Activated T-cell treated with anti-CD3 and anti-CD28 coated beads, Interleukin-2, amount 50 U/mL, for 4 hours (primary cell): ENCODE measurements around the gene THAP8. TPM values are rescaled to one million over a fixed set of nuclear protein-coding genes. Genes with fewer than 3 reads are reported as not detected.

Experiments
- ATAC-seq, 2 donors: fragments of 200-7000 bp; cut with Tn5 transposase; one replicate each; pipeline ENCODE4 v1.10.0; 2021
- DNase-seq: peaks from one replicate; pipeline ENCODE4 v3.0.0-alpha.2; 2020
- H3K27me3 Mint-ChIP-seq: one replicate; pipeline ENCODE4 v1.8.0; 2021; ENCODE audit warnings: low read depth, mixed read lengths
- H3K36me3 Mint-ChIP-seq: one replicate; pipeline ENCODE4 v1.8.0; 2022; ENCODE audit warnings: mixed read lengths; ENCODE audit not compliant: insufficient read depth
- H3K4me1 Mint-ChIP-seq: one replicate; pipeline ENCODE4 v1.8.0; 2021; ENCODE audit warnings: low read depth, mixed read lengths
- H3K4me3 Mint-ChIP-seq: one replicate; pipeline ENCODE4 v1.8.0; 2021; ENCODE audit warnings: mild to moderate bottlenecking, moderate library complexity, mixed read lengths
- H3K9me3 Mint-ChIP-seq: one replicate; pipeline ENCODE4 v1.8.0; 2021; ENCODE audit warnings: mixed read lengths
- total RNA-seq, 3 donors: library from RNA; stranded (reverse); gene quantifications; one replicate each; pipeline ENCODE4 v1.2.1, GENCODE V29; 2021

THAP8 gene
- total RNA-seq, 3 donors from 2014 or later = 0.76 to 1.2 (median 0.90) TPM

DNA sequence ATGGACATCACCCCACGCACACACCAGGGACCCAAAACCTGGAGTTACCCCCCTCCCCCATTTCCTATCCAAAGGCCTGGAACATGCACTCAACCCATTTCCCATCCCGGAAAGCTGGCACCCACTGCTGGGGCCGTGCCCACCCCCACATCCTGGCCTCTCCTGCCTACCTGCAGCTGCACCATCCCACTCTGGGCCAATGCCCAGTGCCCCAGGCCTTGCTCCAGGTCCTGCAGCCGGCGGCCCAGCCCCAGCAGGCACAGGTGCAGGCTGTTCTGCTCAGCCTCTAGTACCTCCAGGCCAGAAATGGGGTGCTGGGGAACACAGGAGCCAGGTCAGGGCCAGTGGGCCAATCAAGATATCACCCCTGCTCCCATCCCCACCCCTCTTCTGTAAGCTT is 47.1 kb downstream of the THAP8 start:
- H3K4me3 Mint-ChIP-seq = no peak overlapping the region
- ATAC-seq (no peak), DNase-seq (no peak)
- no peaks in the 10 kb centered on the region for H3K36me3 Mint-ChIP-seq
- no peaks in the 10 kb centered on the region for H3K27me3 Mint-ChIP-seq
- no peaks in the 10 kb centered on the region for H3K9me3 Mint-ChIP-seq
- H3K4me1 Mint-ChIP-seq = peaks cover 12% of the 10 kb centered on the region

DNA sequence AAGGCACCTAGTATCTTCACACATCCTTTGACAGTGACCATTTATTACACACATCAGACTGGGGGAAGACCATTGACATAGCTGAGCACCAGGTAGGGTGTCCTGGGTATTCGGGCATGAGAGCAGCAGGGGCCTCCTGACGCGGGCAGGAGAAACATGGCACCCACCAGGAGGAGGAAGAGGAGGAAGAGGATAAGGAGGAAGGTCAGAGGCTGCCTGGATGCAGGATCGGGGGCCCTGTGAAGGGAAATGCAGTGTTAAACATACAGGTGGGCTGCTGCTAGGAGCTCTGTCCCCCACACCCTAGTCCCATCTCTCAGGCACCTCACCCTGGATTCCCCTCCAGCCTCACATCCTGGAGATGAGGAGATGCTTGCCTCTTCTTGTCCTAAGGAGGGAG is 50.8 kb downstream of the THAP8 start:
- ATAC-seq (no peak), DNase-seq (no peak)
- Mint-ChIP-seq H3K9me3 (no peaks in the 10 kb centered on the region), H3K4me3 (no peak overlapping the region), H3K27me3 (no peaks in the 10 kb centered on the region), H3K4me1 (peaks cover 9% of the 10 kb centered on the region), H3K36me3 (peaks cover 3% of the 10 kb centered on the region)

DNA sequence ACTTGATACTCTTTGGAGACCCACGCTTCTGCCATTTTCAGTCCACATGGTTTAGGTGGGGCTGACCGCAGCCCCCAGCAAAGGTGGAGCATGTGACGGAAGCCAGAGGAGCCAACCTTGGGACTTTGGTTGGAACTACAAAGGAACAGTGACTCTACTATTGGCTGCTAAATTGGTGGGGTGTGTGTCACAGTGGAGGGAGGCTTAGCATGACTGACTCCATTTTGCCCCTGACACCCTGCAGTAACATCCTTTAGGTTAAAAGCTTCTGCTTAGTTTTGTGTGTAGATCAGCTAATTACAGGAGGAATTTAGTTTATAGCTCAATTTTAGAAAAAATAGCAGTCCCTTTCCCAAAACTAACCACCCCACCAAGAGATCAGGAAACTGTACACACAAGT is 52.5 kb downstream of the THAP8 start:
- Mint-ChIP-seq H3K4me3 (no peak overlapping the region), H3K36me3 (peaks cover 9% of the 10 kb centered on the region), H3K27me3 (no peaks in the 10 kb centered on the region), H3K4me1 (peaks cover 20% of the 10 kb centered on the region), H3K9me3 (no peaks in the 10 kb centered on the region)
- DNase-seq (no peak), ATAC-seq (no peak)

DNA sequence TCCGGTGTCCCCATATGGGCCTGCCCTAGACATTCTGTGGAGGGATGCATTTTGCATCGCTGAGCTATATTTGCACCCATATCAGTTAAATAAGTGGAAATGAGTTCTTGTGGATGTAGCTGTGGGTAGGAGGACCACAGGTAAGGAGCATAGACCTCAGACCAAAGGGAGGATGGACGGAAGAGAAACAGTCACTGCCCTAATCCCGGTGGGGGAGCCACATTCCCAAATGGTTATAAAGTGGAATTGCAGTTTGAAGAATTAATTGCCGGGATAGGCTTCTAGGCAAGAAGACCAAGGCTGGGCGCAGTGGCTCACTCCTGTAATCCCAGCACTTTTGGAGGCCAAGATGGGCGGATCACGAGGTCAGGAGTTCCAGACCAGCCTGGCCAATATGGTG is 57.3 kb downstream of the THAP8 start:
- H3K4me3 Mint-ChIP-seq = peak overlapping the region; percentile 93
- peaks cover 37% of the 10 kb centered on the region for H3K4me1 Mint-ChIP-seq
- H3K27me3 Mint-ChIP-seq = no peaks in the 10 kb centered on the region
- DNase-seq (no peak), ATAC-seq (no peak)
- peaks cover 11% of the 10 kb centered on the region for H3K36me3 Mint-ChIP-seq
- no peaks in the 10 kb centered on the region for H3K9me3 Mint-ChIP-seq

DNA sequence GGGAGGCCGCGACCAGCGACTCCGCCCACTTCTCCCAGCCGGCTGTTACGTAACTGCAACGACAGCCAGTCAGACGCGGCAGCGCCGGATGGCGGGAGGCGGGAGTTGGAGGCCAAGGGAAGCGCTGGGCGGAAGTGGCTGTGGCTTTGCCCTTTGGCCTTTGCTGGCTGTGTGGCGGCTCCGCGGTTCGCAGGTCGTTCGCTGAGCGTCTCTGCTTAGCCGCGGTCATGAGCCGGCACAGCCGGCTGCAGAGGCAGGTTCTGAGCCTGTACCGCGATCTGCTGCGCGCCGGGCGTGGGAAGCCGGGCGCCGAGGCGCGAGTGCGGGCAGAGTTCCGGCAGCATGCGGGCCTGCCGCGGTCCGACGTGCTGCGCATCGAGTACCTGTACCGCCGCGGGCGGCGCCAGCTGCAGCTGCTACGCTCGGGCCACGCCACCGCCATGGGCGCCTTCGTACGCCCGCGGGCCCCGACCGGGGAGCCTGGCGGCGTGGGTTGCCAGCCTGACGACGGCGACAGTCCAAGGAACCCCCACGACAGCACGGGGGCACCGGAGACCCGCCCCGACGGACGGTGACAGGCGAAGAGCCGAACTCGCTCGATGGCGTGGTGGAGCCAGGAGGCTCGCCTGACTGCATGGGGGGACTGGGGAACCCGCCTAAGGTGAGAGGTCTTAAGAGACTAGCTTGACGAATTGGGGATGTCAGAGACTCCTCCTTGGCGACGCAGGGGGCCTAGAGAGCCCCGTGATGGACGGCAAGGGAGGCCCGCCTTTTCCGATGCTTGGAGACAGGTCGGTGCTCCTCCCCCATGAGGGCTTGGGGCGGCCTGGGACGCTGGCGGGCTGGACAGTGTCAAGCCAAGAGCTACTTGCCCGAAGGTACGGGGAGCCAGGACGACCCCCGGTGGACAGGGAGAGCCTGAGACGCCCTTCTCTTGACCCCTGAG is 58.8 kb downstream of the THAP8 start, which contains the start of gene SDHAF1:
TSS of gene SDHAF1 (plus strand) at position 141 of the 946 bp plus-strand sequence. CDS start at position 228, 87 bp downstream.
- Mint-ChIP-seq H3K36me3 (peaks cover 8% of the 10 kb centered on the region), H3K27me3 (no peaks in the 10 kb centered on the region), H3K4me1 (peaks cover 35% of the 10 kb centered on the region), H3K4me3 (peak within 1 kb of the TSS; percentile 93), H3K9me3 (no peaks in the 10 kb centered on the region)
- ATAC-seq (peak; percentile 92 to 94), DNase-seq (peak; percentile 91)

DNA sequence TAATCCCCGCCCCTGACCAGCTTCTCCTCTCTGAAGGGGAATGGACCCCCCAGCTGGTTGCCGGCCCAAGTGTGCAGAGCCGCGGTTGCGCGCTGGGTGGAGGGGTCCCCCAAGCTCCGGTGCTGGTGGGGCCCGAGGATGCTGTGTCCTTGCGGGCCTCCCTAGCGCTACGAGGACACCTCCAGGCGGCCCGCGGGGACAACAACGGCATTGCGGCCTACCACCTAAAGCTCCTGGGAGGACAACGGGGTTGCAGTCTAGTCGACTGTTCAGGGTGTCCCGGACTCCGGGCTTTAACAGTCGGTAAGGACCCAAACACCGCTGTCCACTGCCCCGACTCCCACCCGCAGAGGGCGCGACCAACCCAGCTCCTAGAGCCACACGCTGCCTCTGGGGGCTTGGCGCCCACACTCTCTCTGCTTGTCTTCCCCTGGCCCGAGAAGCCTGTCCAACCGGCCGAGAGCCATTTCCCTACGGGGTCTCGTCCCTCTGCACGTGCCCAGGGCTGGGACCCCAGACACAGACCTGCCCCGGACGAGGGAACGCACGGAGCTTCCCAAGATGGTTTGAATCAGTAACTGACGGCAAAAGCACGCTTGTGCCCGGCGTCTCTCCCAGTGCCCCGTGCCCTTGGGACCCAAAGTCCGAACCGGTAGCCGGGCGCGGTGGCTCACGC is 60.0 kb downstream of the THAP8 start:
- Mint-ChIP-seq H3K27me3 (no peaks in the 10 kb centered on the region), H3K4me3 (peak overlapping the region; percentile 60), H3K4me1 (peaks cover 29% of the 10 kb centered on the region), H3K36me3 (peaks cover 8% of the 10 kb centered on the region), H3K9me3 (no peaks in the 10 kb centered on the region)
- ATAC-seq (no peak), DNase-seq (no peak)

DNA sequence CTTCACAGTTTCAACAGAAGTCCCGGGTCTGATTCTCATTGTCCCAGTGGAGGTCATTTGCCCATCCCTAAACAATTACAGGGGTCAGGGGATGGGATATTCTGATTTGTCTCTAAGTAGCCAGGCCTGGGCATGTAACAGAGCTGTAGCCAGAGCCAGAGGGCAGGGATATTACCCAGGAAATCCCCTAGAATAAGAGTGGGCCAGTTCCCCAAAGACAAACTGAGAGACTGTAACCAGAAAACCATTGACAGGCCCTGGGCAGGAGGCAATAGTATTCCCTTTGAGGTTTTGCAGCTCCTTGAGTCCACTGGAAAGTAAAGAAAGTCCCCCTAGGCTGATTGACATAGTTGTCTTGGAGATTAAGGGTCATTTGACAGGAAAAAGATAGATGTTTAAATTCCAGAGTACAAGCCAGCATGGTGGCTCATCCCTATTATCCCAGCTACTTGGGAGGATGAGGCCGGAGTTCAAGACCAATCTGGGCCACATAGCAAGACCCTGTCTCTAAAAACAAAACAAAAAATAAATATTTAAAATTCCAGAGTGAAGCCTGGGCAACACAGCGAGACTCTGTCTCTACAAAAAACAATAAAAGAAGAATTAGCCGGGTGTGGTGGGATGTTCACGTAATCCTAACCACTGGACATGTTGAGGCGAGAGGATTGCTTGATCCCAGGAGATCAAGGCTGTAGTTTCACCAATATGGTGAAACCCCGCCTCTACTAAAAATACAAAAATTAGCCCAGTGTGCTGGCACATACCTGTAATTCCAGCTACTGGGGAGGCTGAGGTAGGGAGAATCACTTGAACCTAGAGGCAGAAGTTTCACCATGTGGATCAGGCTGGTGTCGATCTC is 60.9 kb downstream of the THAP8 start:
- H3K36me3 Mint-ChIP-seq = peaks cover 8% of the 10 kb centered on the region
- no peaks in the 10 kb centered on the region for H3K9me3 Mint-ChIP-seq
- ATAC-seq = no peak
- no peak for DNase-seq
- peak overlapping the region; percentile 8 for H3K4me3 Mint-ChIP-seq
- peaks cover 29% of the 10 kb centered on the region for H3K4me1 Mint-ChIP-seq
- peaks cover 3% of the 10 kb centered on the region for H3K27me3 Mint-ChIP-seq

DNA sequence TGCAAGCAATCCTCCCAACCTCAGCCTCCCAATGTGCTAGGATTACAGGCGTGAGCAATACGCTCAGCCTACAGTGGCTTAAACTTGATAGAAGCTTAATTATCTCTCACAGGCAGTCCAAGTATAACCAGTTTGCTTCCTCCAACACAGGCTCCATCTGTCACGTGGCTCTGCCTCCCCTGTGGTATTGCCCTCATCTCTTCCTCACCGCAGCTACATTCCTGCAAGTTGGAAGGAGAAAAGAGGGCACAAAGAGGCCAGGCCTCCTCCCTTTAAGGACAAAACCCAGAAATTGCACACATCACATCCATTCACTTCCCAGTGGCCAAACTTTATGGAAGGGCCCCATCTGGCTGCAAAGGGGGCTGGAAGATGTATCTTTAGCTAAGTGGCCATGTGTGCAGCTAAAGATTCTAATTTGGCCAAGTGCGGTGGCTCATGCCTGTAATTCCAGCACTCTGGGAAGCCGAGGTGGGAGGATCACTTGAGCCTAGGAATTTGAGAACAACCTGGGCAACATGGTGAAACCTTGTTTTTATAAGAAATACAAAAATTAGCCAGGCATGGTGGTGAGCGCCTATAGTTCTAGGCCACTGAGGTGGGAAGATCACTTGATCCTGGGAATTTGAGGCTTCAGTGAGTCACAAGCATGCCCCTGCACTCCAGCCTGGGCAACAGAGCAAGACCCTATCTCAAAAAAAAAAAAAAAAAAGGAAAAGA is 62.2 kb downstream of the THAP8 start:
- no peak for ATAC-seq
- DNase-seq = no peak
- Mint-ChIP-seq H3K4me1 (peaks cover 21% of the 10 kb centered on the region), H3K4me3 (no peak overlapping the region), H3K9me3 (no peaks in the 10 kb centered on the region), H3K36me3 (peaks cover 3% of the 10 kb centered on the region), H3K27me3 (peaks cover 3% of the 10 kb centered on the region)

DNA sequence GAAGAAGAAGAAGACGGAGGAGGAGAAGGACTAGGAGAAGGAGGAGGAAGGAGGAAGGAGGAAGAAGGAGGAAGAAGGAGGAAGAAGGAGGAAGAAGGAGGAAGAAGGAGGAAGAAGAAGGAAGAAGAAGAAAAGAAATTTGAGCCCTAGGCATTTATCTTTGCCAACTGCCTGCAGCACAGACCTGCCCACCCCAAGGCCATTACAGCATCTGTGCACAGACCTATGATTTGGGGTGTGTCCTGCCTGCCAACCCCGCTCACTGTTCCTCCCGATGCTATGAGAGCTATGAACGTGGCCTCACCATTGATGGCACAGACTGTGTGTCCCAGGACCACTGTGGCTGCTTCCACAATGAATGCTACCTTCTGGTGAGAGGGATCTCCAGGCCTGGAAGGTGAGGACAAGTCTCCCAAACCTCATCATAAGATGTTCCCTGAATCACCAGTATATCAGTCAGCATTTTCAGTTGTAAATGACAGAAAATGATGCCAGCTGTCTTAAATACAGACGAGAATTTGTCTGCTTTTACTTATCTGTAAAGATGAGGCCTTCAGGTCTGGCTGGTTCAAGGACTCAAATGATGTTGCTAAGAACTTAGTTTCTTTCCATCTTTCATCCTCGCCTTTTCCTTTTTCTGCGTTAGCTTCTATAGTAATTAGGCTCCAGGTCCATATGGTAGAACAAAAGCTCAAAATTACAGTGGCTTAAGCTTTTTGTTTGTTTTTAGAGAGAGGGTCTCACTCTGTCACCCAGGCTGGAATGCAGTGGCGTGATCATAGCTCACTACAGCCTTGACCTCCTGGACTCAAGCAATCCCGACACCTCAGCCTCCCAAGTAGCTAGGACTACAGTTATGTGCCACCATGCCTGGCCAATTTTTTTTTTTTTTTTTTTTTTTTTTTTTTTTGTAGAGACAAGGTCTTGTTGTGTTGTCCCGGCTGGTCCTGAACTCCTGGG is 63.0 kb downstream of the THAP8 start:
- ATAC-seq (no peak), DNase-seq (no peak)
- Mint-ChIP-seq H3K27me3 (peaks cover 11% of the 10 kb centered on the region), H3K4me1 (peaks cover 14% of the 10 kb centered on the region), H3K4me3 (no peak overlapping the region), H3K36me3 (no peaks in the 10 kb centered on the region), H3K9me3 (no peaks in the 10 kb centered on the region)

DNA sequence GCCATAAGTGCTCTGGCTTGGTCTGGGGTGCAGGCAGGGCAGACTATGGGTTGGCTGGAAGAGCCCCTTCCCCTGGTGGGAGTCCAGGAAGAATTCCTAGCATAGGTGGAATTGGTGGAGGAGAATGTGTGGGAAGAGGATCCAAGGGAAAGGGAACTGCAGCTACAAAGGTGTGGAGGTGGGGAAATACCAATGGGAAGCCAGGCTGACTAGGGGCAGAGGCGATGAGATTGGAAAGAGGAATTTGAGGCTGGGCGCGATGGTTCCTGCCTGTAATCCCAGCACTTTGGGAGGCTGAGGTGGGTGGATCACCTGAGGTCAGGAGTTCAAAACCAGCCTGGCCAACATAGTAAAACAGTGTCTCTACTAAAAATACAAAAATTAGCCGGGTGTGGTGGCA is 63.9 kb downstream of the THAP8 start:
- H3K36me3 Mint-ChIP-seq = no peaks in the 10 kb centered on the region
- peaks cover 9% of the 10 kb centered on the region for H3K4me1 Mint-ChIP-seq
- ATAC-seq = no peak
- no peak for DNase-seq
- no peaks in the 10 kb centered on the region for H3K9me3 Mint-ChIP-seq
- H3K4me3 Mint-ChIP-seq = no peak overlapping the region
- peaks cover 20% of the 10 kb centered on the region for H3K27me3 Mint-ChIP-seq

DNA sequence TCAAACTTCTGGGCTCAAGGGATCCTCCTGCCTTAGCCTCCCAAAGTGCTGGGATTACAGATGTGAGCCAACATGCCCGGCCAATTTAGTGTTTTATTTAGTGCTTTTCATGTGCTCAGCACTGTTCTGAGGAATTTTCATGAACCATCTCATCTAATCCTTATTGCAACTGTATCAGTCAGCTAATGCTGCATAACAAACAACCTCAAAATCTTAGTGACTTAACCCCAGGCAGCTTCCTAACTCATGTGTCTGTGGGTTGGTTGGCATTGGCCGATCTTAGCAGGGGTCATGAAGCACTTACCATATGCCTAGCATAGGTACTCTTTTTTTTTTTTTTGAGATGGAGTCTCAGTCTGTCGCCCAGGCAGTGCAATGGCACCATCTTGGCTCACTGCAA is 65.3 kb downstream of the THAP8 start:
- H3K9me3 Mint-ChIP-seq = no peaks in the 10 kb centered on the region
- peaks cover 3% of the 10 kb centered on the region for H3K4me1 Mint-ChIP-seq
- H3K27me3 Mint-ChIP-seq = peaks cover 32% of the 10 kb centered on the region
- no peak overlapping the region for H3K4me3 Mint-ChIP-seq
- no peak for DNase-seq
- ATAC-seq = no peak
- no peaks in the 10 kb centered on the region for H3K36me3 Mint-ChIP-seq

DNA sequence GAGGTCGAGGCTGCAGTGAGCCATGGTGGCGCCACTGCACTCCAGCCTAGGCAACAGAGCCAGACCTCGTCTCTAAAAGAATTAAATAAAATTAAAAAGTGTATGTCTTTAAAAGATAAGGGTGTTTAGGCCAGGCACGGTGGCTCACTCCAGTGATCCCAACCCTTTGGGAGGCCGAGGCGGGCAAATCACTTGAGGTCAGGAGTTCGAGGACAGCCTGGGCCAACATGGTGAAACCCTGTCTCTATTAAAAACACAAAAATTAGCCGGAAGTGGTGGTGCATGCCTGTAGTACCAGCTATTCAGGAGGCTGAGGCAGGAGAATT is 66.6 kb downstream of the THAP8 start:
- DNase-seq = no peak
- ATAC-seq = no peak
- peaks cover 3% of the 10 kb centered on the region for H3K4me1 Mint-ChIP-seq
- no peak overlapping the region for H3K4me3 Mint-ChIP-seq
- no peaks in the 10 kb centered on the region for H3K9me3 Mint-ChIP-seq
- H3K36me3 Mint-ChIP-seq = no peaks in the 10 kb centered on the region
- H3K27me3 Mint-ChIP-seq = peaks cover 35% of the 10 kb centered on the region
